ENCODE measurements around the gene STX8. TPM values are rescaled to one million over a fixed set of nuclear protein-coding genes. Genes with fewer than 3 reads are reported as not detected.

The STX8 gene
- total RNA-seq, 1 experiment from 2014 or later = 38.8 TPM

DNA sequence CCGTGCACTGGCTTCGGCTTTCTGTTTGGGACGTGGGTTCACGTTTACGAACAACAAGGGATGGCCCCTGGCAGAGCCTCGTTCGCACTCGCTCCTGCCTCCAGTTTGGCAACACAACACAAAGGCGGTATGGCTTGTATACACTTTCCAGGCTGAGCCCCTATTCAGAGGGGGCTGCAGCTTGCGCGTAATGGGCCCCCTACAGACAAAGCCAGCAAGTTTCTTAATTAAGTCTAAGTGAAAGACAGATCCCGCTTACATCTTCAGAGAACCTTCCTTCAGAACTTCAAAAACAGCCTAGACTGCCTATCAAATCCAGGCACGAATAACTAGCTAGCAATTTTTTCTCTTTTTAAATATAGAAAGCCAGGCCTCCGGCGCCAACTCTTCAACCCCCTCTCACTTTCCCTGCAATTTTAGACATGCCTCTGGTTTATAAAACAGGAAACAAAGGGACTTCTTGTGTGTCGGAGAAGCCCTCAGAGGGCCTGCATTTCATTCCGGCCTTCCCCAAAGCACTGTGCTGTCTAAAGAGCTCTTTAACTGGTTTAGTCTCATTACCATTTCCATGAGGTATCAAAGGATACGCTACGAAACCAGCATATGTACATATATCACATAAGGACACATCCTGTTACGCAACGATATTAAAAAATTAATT is 244.9 kb downstream of the STX8 start:
- no TSS peak for BruUV-seq (replicated peaks)
- POLR2A ChIA-PET = no interaction called here
- TF ChIP-seq CEBPB (IDR thresholded peaks at IDR 0.05; ENCODE audit: low read depth) (no peak), JUND (IDR thresholded peaks at IDR 0.05) (no peak), EGR1 (IDR thresholded peaks at IDR 0.05; ENCODE audit: low read depth) (no peak), SP1 (IDR thresholded peaks at IDR 0.05; ENCODE audit: low read depth) (no peak), EZH2 (IDR thresholded peaks at IDR 0.05) (no peak), TCF7L2 (IDR thresholded peaks at IDR 0.05; ENCODE audit: borderline replicate concordance, extremely low read depth, insufficient read depth, insufficient read length) (no peak), CBX3 (IDR thresholded peaks at IDR 0.05; ENCODE audit: low read depth) (no peak), FOSL1 (IDR thresholded peaks at IDR 0.05; ENCODE audit: low read depth) (no peak), CTCF (IDR thresholded peaks at IDR 0.05 in 2 of 3, conservative IDR thresholded peaks at IDR 0.05 in 1 of 3; ENCODE audit: borderline replicate concordance in 1 of 3, insufficient read depth in 1 of 3, low read depth in 2 of 3, low read length in 2 of 3) (no peak), RAD21 (IDR thresholded peaks at IDR 0.05; ENCODE audit: low read depth) (no peak), EZH2phosphoT487 (IDR thresholded peaks at IDR 0.05; ENCODE audit: borderline replicate concordance) (no peak), ATF3 (IDR thresholded peaks at IDR 0.05) (no peak), ELF1 (IDR thresholded peaks at IDR 0.05; ENCODE audit: borderline replicate concordance, low read depth) (no peak), ZNF274 (IDR thresholded peaks at IDR 0.05; ENCODE audit: low read depth, low read length) (no peak)
- TF ChIP-seq, protein P1, sequence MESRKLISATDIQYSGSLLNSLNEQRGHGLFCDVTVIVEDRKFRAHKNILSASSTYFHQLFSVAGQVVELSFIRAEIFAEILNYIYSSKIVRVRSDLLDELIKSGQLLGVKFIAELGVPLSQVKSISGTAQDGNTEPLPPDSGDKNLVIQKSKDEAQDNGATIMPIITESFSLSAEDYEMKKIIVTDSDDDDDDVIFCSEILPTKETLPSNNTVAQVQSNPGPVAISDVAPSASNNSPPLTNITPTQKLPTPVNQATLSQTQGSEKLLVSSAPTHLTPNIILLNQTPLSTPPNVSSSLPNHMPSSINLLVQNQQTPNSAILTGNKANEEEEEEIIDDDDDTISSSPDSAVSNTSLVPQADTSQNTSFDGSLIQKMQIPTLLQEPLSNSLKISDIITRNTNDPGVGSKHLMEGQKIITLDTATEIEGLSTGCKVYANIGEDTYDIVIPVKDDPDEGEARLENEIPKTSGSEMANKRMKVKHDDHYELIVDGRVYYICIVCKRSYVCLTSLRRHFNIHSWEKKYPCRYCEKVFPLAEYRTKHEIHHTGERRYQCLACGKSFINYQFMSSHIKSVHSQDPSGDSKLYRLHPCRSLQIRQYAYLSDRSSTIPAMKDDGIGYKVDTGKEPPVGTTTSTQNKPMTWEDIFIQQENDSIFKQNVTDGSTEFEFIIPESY (IDR thresholded peaks at IDR 0.05; ENCODE audit: extremely low read depth, insufficient replicate concordance, low read length) = no peak
- Histone ChIP-seq H2AFZ (ENCODE audit: low read depth, low read length, poor library complexity, severe bottlenecking) (no peak overlapping the region), H3K9me3 (ENCODE audit: control insufficient read depth in 1 of 2, insufficient read depth in 1 of 2, low read depth in 1 of 2, low read length in 2 of 2) (peaks cover 4 to 8% of the 10 kb centered on the region in 2 experiments; a peak in 2 of 4 replicates), H3K9me2 (ENCODE audit: insufficient read depth) (no peaks in the 10 kb centered on the region), H3K79me2 (ENCODE audit: insufficient read depth, low read length) (no peaks in the 10 kb centered on the region), H3K9ac (ENCODE audit: low read length) (no peak overlapping the region), H3K27me3 (ENCODE audit: insufficient read depth, low read length) (no peaks in the 10 kb centered on the region), H4K20me1 (ENCODE audit: insufficient read depth) (no peaks in the 10 kb centered on the region), H3K4me3 (replicated peaks in 1 of 2; ENCODE audit: low read depth in 1 of 2, low read length in 2 of 2) (no peak overlapping the region), H3K36me3 (ENCODE audit: control insufficient read depth in 1 of 2, insufficient read depth in 2 of 2, low read length in 2 of 2) (no peaks in the 10 kb centered on the region), H3K4me1 (ENCODE audit: control insufficient read depth in 1 of 2, insufficient read depth in 2 of 2, low read length in 2 of 2) (peaks cover 0 to 7% of the 10 kb centered on the region in 2 experiments; a peak in 1 of 4 replicates), H3K4me2 (ENCODE audit: low read length) (no peak overlapping the region), H3K27ac (ENCODE audit: low read depth, low read length) (no peak overlapping the region)
- DNase-seq (ENCODE audit: low read depth, low spot score) (no peak), ATAC-seq (no peak)
- RAD21 ChIA-PET (ENCODE audit: low non-redundant PET in 1 of 2, low total read pairs in 2 of 2, uncharacterized antibody in 2 of 2, unreplicated experiment in 2 of 2) = no interaction called here
- CTCF ChIA-PET = no interaction called here
- intact Hi-C loops (cut with micrococcal nuclease) = no loop called here
